Activated T-cell treated with anti-CD3 and anti-CD28 coated beads, Interleukin-2, amount 50 U/mL, for 1 hour (primary cell): ENCODE data around the gene SV2A.
"Not testable (repeated sequence)": the region's sequence is repeated elsewhere in the genome, so short reads cannot be mapped to it uniquely, and the experiment has no call there.

Source experiments
- DNase-seq: peaks from one replicate; pipeline ENCODE4 v3.0.0-alpha.2; 2020

The SV2A gene

GRCh38 chr1:149885339-149886120 lies 32.1 kb downstream of the SV2A start:
- peak; percentile 72 for DNase-seq

- DNase-seq, result no peak
Observed at GRCh38 chr1:149884433-149885338, 33.0 kb downstream of the SV2A start.

GRCh38 chr1:149883598-149884247 lies 33.9 kb downstream of the SV2A start:
- DNase-seq, result no peak

DNA sequence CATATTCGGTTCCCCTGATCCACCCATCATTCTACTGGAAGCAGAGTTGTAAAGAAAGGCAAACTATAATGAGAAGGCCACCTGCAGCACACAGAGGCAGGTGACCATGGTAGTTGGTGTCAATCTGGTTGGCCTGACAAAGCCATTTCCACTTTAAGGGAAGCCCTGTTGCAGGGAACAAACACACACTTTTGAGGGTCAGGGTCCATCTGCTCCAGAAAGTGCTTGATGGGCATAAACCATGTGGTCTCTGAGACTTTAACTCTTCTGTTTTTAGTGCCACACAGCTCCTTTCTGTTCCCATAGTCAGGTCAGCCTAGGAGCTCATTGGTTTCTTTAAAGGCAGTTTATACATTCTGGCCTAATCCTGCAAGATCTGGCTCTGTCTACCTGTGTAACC lies 35.8 kb downstream of the SV2A start:
- DNase-seq, result no peak

DNA sequence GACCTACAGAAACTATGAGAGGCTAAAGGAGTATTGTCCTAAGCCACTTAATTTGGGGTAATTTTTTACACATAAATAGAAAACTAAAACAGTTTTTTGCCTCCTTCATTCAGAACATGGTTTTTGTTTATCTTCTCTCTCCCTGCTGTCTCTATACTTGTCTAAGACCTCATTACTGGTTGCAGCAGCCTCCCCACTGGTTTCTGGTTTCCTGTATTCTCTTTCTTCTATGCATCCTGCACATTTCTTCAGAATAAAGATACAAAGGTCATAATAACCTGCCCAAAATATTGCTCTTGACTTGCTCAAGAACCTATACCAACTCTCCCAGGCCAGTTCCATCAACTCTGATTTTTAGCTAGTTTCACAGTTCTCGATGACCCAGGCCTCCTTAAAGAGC lies 38.1 kb downstream of the SV2A start:
- DNase-seq, result no peak

- DNase-seq, result no peak
Observed at GRCh38 chr1:149877211-149877946, 40.3 kb downstream of the SV2A start.

DNA sequence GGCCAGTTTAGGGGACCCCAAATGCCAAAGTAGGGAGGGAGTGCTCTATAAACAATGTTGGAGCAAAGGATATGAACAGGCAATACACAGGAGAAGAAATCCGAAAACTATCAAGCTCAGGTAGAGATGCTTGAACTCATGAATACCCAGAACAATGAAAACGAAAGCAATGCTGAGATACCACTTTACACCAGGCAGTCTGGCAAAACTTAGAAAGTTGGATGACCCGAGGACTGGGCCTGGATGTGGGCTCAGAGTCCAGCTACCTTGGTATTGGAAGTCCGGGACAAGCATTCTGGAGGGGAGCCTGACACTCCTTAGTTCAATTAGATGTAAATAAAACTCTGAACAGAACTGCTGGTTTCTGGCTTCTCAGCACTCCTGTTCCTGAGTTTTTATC lies 44.6 kb downstream of the SV2A start:
- not testable (repeated sequence) for DNase-seq

DNA sequence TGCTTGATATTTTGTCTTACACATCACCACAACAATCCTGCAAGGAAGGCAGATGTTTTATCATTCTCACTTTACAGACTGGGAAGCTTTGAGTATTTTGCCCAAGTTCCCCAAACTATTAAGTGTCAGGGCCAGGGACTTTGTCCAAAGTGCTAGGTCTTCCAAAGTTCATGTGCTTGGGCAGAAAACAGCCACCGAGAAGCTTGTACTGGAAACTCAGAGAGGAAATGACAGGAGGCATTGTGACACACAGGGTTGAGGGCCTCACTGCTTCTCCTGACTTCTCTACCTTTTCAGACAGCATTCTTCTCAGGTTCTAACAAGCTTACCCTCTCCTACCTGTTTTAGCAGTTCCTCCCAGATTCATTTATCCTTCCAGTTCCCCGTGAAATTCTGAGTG lies 50.8 kb downstream of the SV2A start:
- DNase-seq, result not testable (repeated sequence)

GRCh38 chr1:149861497-149862054 lies 56.1 kb downstream of the SV2A start:
- DNase-seq, result not testable (repeated sequence)

- not testable (repeated sequence) for DNase-seq
Observed at GRCh38 chr1:149860684-149861496, 56.8 kb downstream of the SV2A start.

DNA sequence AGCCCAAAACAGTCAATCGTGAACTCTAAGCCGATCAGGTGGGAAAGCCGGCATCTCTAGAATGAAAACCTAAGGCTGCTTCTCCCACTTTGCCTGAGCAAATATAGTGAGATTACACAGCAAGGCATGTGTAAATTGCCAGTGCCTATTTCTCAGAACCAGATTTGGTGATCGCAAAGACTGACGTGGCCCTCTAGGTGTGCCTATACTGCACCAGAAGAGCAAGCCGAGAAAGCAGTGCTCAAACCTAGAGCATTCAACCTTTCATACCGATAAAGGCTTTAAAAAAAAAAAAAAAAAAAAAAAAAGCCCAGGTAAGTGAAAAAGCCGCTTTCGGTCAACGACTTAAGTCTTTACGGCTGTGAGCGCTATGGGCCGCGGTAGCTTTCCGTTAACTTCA lies 57.4 kb downstream of the SV2A start:
- not testable (repeated sequence) for DNase-seq
